ENCODE data around the gene TBC1D12. TPM values are rescaled to one million over a fixed set of nuclear protein-coding genes. Genes with fewer than 3 reads are reported as not detected.

TBC1D12 gene
- total RNA-seq, 1 donor from 2014 or later = 0.86 TPM

Other genes starting within 250 kb of the TBC1D12 start
- 47.7 and 47.8 TPM in 2 replicates for gene NOC3L, start 39.6 kb upstream of the TBC1D12 start, total RNA-seq
- gene HELLS, start 143.2 kb downstream of the TBC1D12 start, total RNA-seq = 224 and 228 TPM in 2 replicates

Measured in activated T-helper 1 cell treated with anti-CD3 and anti-CD28 coated beads, Interleukin-12 subunit alpha, Interleukin-12 subunit beta, Interleukin-2, Interleukin-4 antibody, amounts not matched to agents 30 ng/mL and 10 ng/mL and 1 ng/mL, durations not matched to agents 14 hours and 24 hours and 36 hours (primary cell).